HG02870 (cell line): ENCODE measurements around the gene RTP5.
"Not testable (repeated sequence)": the region's sequence is repeated elsewhere in the genome, so short reads cannot be mapped to it uniquely, and the experiment has no call there.

Experiments
- ATAC-seq: cut with Tn5 transposase; IDR thresholded peaks from one replicate; pipeline ENCODE4 v1.9.1; 2021; ENCODE audit warnings: mild to moderate bottlenecking, moderate library complexity; ENCODE audit not compliant: unreplicated experiment

Gene RTP5

GRCh38 chr2:241870081-241870541, 582 bp downstream of the RTP5 start:
- no peak for ATAC-seq

GRCh38 chr2:241870611-241871537, 1.3 kb downstream of the RTP5 start:
- no peak for ATAC-seq

GRCh38 chr2:241871538-241872312, 2.2 kb downstream of the RTP5 start:
- no peak for ATAC-seq

- no peak for ATAC-seq
Observed at GRCh38 chr2:241872313-241872642, 2.7 kb downstream of the RTP5 start.

DNA sequence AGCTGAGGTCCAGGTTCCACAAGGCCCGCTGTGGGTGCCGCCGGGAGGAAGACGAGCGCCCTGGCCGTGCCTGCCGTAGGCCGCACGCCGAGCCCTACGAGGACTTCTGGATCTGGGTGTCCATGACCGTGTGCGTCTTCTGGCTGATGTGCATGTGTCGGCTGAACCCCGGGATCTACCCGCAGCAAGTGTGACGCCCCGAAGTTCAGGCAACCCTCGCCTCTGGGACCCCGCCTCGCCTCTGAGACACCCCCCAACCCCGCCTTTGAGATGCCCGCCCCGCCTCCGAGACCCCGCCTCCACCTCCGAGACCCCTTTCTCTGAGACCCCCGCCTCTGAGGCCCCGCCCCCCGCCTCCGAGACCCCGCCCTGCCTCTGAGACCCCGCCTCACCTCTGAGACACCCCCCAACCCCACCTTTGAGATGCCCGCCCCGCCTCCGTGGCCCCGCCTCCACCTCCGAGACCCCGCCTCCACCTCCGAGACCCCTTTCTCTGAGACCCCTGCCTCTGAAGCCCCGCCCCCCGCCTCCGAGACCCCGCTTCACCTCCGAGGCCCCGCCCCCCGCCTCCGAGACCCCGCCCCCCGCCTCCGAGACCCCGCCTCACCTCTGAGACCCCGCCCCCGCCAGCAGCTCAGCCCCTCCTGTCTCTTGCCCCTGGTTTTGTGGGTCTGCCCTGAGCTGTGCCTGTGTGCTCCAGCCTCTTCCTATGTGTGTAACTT, 3.7 kb downstream of the RTP5 start:
- no peak for ATAC-seq

DNA sequence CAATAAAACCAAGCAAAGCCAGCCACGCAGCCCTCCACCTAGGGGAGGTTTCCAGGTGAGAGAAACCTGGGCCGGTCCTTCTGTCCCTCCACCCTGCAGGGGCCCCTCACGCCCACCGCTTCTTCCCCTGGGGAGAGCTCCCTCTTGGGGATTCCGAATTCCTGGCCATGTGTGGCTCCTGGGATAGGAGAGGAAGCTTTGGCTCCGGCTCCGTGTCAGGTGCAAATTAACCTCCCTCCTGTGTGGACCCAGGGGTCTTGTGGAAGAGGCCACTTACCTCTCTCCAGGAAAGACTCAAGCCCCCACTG, 4.2 kb downstream of the RTP5 start:
- ATAC-seq = no peak

DNA sequence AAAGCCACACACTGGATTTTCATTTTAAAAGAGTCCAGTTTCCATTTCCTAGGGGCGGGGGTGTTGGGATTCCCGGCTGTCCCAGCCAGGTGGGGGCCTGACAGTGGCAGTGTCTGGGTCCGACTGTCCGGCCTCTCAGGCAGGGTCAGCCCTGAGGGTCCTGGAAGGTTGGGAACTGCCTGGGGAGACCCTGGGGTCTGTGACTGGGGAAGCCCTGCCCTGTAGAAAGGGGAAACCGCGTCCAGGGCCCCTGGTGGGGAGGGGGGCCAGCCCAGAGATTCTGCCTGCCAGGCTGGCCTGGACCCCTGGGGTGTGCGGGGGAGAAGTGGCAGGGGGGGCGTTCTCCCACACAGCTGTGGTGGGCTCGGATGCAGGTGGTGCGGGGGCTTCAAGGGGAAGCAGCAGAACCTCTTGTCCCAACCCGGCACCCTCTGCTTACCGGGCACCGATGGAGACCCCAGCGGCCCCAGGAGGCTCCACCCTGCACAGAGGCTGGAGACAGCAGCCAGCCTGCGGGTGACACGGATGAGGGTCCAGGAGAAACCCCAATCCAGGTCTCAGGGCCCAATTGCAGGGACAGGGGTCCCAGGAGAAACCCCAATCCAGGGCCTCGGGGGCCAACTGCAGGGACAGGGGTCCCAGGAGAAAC, 4.9 kb downstream of the RTP5 start:
- ATAC-seq = no peak

GRCh38 chr2:241875754-241876527, 6.4 kb downstream of the RTP5 start:
- not testable (repeated sequence) for ATAC-seq

- ATAC-seq = no peak
Observed at GRCh38 chr2:241876528-241877196, 7.1 kb downstream of the RTP5 start.

- no peak for ATAC-seq
Observed at GRCh38 chr2:241877197-241877685, 7.7 kb downstream of the RTP5 start.

DNA sequence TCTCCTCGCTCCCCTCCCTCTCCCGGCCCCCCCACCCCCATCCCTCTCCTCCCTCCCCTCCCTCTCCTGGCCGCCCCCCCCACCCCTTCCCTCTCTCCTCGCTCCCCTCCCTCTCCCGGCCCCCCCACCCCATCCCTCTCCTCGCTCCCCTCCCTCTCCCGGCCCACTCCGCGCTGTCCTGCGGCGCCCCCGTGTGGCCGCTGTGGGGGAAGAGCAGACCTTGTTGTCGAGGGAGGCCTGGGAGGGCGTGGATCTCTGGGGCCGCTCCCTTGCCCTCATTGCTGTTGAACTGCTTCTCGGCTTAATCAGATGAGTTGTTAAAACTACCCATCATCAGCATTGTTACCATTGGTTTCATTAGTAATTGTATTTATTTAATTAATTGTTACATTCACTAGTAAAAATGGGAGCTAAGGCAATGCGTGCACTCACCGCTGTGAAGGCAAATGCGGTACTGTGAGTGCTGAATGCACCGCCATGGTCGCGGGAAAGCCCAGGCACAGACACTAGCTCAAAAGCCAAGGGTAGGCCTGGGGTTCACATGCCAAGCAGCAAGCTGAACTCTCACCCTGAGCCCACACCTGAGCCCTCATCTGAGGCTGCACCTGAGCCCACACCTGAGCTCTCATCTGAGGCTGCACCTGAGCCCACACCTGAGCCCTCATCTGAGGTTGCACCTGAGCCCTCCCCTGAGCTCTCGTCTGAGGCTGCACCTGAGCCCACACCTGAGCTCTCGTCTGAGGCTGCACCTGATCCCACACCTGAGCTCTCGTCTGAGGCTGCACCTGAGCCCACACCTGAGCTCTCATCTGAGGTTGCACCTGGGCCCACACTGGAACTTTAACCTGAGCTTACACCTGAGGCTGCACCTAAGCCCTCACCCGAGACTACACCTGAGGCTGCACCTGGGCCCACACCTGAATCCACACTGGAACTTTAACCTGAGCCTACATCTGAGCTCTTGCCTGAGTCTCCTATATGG, 8.8 kb downstream of the RTP5 start:
- no peak for ATAC-seq

DNA sequence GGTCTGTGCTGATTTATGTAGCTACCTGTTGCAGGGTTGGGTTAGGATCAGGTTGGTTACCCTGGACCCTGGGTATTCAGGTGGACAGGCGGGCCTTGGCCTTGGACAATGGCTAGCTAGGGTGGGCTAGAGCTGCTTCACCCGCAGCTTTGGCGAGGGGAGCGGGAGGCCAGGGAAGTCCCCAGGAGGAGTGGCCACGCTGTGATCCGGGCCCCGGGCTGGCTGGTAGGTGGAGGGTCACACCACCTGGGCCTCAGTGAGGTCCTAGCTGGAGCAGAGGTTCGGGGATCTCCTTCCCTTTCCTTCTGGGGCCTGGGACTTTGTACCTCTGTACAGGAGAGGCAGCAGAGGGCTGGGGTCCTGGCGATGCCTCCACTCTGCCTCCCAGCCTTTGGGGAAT, 9.8 kb downstream of the RTP5 start:
- no peak for ATAC-seq

DNA sequence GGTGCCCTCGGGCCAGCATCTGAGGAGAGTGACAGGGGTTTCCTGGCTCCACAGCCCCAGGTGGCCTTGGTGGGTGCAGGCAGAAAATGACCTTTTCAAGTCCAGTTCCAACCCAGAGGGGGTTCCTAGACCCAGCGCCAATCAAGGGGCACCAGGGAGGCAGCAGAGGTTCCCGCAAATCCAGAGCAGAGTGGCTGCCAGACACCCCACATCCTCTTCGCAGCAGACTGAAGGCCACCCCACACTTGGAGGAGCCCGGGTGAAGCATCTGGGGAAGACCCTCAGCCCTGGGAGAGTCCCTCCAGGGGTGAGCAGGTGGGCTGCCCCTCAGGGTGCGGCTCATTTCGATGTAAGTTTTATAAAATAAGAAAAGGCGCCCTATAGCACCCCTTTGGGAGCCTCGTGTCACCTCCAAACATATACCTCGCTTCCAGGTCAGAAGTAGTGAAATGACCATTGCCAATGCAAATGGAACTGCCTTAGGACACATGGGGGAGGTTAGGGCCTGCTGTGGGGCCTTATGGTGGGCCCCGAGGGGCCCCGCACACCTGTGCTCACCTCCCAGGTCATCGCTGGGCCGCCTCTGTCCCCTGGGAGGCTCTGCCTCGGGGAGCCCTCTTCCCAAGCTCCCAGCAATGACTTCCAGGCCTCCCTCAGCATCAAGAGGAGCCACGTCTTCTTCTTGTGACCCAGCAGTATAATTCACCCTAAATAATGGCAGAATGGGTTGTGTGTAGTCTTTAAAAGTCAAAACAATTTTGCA, 11.0 kb downstream of the RTP5 start:
- ATAC-seq = no peak

GRCh38 chr2:241882091-241882625, 12.6 kb downstream of the RTP5 start:
- peak; percentile 65 for ATAC-seq

GRCh38 chr2:241884951-241885290, 15.4 kb downstream of the RTP5 start:
- ATAC-seq = no peak

DNA sequence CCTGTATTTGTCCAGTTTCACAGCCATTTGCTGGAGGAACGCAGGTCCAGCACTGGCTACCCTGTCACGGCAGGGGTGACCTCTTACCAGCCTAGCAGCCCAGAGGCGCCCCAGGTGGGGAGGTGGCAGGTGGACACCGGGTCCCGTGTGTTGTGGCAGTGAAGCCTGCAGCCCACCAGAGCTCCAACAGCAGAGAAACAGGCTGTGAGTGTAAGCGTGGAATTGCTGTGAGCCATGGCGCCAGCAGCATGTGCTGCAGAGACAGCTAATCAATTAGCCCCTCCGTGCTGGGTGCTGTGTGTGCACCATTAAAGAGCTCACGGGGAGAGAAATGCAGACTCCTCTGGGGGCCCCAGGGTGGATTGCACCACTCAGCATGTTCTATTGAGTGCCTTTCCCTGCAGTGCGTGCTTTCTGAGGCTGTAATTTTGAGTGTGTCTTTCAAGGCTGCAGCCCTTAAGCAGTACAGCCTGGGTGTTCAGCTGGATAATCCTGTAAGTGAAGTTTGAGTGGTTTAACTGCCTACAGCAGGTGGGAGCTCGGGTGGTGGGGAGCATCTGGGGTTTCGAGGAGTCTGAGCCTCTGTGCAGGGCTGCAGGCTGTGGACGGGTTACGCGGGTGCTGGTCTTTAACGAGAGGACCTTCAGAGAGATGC, 15.9 kb downstream of the RTP5 start:
- ATAC-seq = no peak
